Fibroblast of the conjunctiva (primary cell): ENCODE results near the gene NPM1.
"Not testable (repeated sequence)": the region's sequence is repeated elsewhere in the genome, so short reads cannot be mapped to it uniquely, and the experiment has no call there.

ENCODE experiments used
- DNase-seq: peaks from one replicate; pipeline ENCODE4 v3.0.0-alpha.2; 2010; ENCODE audit warnings: low read depth

NPM1 gene

GRCh38 chr5:171387345-171387969 is at the start of gene NPM1:
Gene NPM1 (plus strand): TSS chr5:171387849. CDS start chr5:171387949, 100 bp downstream.
- peak; percentile 99 for DNase-seq

GRCh38 chr5:171340042-171340441 is 47.6 kb upstream of the NPM1 start:
- DNase-seq = no peak

GRCh38 chr5:171340491-171340890 is 47.2 kb upstream of the NPM1 start:
- DNase-seq = no peak

- DNase-seq = peak; percentile 49
Observed at GRCh38 chr5:171342362-171343111, 45.1 kb upstream of the NPM1 start.

GRCh38 chr5:171344936-171345608 is 42.6 kb upstream of the NPM1 start:
- no peak for DNase-seq

- no peak for DNase-seq
Observed at GRCh38 chr5:171351536-171352073, 36.0 kb upstream of the NPM1 start.

- no peak for DNase-seq
Observed at GRCh38 chr5:171355302-171355724, 32.3 kb upstream of the NPM1 start.

- DNase-seq = no peak
Observed at GRCh38 chr5:171357843-171358242, 29.8 kb upstream of the NPM1 start.

- not testable (repeated sequence) for DNase-seq
Observed at GRCh38 chr5:171361151-171361550, 26.5 kb upstream of the NPM1 start.

GRCh38 chr5:171363249-171363648 is 24.4 kb upstream of the NPM1 start:
- not testable (repeated sequence) for DNase-seq

- no peak for DNase-seq
Observed at GRCh38 chr5:171363846-171364245, 23.8 kb upstream of the NPM1 start.

GRCh38 chr5:171365351-171365750 is 22.3 kb upstream of the NPM1 start:
- no peak for DNase-seq

GRCh38 chr5:171366645-171367044 is 21.0 kb upstream of the NPM1 start:
- DNase-seq = no peak

- DNase-seq = no peak
Observed at GRCh38 chr5:171367424-171368370, 20.0 kb upstream of the NPM1 start.

- no peak for DNase-seq
Observed at GRCh38 chr5:171369056-171369455, 18.6 kb upstream of the NPM1 start.

- no peak for DNase-seq
Observed at GRCh38 chr5:171369898-171370297, 17.8 kb upstream of the NPM1 start.

- not testable (repeated sequence) for DNase-seq
Observed at GRCh38 chr5:171370881-171371280, 16.8 kb upstream of the NPM1 start.

GRCh38 chr5:171371326-171371725 is 16.3 kb upstream of the NPM1 start:
- DNase-seq = no peak

GRCh38 chr5:171379961-171380360 is 7.7 kb upstream of the NPM1 start:
- DNase-seq = no peak

- DNase-seq = not testable (repeated sequence)
Observed at GRCh38 chr5:171384416-171384815, 3.2 kb upstream of the NPM1 start.

- not testable (repeated sequence) for DNase-seq
Observed at GRCh38 chr5:171384999-171385398, 2.6 kb upstream of the NPM1 start.
